Neural cell (in vitro differentiated cells): Measurements from ENCODE around the gene TRIO. TPM values are rescaled to one million over a fixed set of nuclear protein-coding genes. Genes with fewer than 3 reads are reported as not detected.
A peak's percentile ranks its signal among the peaks of the same experiment; 100 is the strongest.

ENCODE experiments used
- H2AFZ ChIP-seq: fragments of 200-600, 300-800 bp; sonication (generic), shearing (Covaris generic); 2 replicates; pipeline ENCODE4 v1.6.0; 2014; ENCODE audit warnings: low read depth, mild to moderate bottlenecking, antibody characterized with exemption, low read length, moderate library complexity
- H3F3A ChIP-seq: fragments of 200-600 bp; shearing (Covaris generic); 2 replicates; pipeline ENCODE4 v1.6.1; 2016; ENCODE audit warnings: mild to moderate bottlenecking, moderate library complexity, mixed read lengths, antibody characterized with exemption, low read length; ENCODE audit not compliant: insufficient read depth, poor library complexity, severe bottlenecking
- H3K27ac ChIP-seq: fragments of 200-600, 300-800 bp; sonication (generic), shearing (Covaris generic); 2 replicates; pipeline ENCODE4 v1.5.1; 2014; ENCODE audit warnings: mild to moderate bottlenecking, low read length, moderate library complexity
- H3K27me3 ChIP-seq: fragments of 300-800, 200-600 bp; sonication (generic), shearing (Covaris generic); 2 replicates; pipeline ENCODE4 v1.6.0; 2014; ENCODE audit warnings: mild to moderate bottlenecking, low read depth, low read length, moderate library complexity; ENCODE audit not compliant: insufficient read depth
- H3K36me3 ChIP-seq: fragments of 300-800, 200-600 bp; sonication (generic), shearing (Covaris generic); 2 replicates; pipeline ENCODE4 v1.5.1; 2014; ENCODE audit warnings: mild to moderate bottlenecking, antibody characterized with exemption, low read length, moderate library complexity; ENCODE audit not compliant: insufficient read depth
- H3K4me2 ChIP-seq: fragments of 300-800, 200-600 bp; sonication (generic), shearing (Covaris generic); 2 replicates; pipeline ENCODE4 v1.6.0; 2014; ENCODE audit warnings: mild to moderate bottlenecking, low read length
- H3K4me3 ChIP-seq: fragments of 300-800, 200-600 bp; sonication (generic), shearing (Covaris generic); 2 replicates; pipeline ENCODE4 v1.5.1; 2014; ENCODE audit warnings: mild to moderate bottlenecking, low read length, moderate library complexity
- H3K79me2 ChIP-seq: fragments of 200-600 bp; shearing (Covaris generic); replicated peaks from 2 replicates; pipeline ENCODE4 v1.6.0; 2014; ENCODE audit warnings: mild to moderate bottlenecking, low read length, moderate library complexity; ENCODE audit not compliant: insufficient read depth
- H3K9ac ChIP-seq: fragments of 300-800, 200-600 bp; sonication (generic), shearing (Covaris generic); 2 replicates; pipeline ENCODE4 v1.6.1; 2016; ENCODE audit warnings: mild to moderate bottlenecking, low read length, mixed read lengths
- H3K9me2 ChIP-seq: fragments of 200-600 bp; shearing (Covaris generic); 2 replicates; pipeline ENCODE4 v1.6.1; 2016; ENCODE audit warnings: mild to moderate bottlenecking, low read length, mixed read lengths; ENCODE audit not compliant: insufficient read depth
- H3K9me3 ChIP-seq: fragments of 200-600, 300-800 bp; sonication (generic), shearing (Covaris generic); 2 replicates; pipeline ENCODE4 v1.6.1; 2016; ENCODE audit warnings: mild to moderate bottlenecking, mixed run types, low read length, moderate library complexity, mixed read lengths
- H4K20me1 ChIP-seq: fragments of 200-600 bp; shearing (Covaris generic); 2 replicates; pipeline ENCODE4 v1.6.1; 2016; ENCODE audit warnings: mild to moderate bottlenecking, mixed run types; ENCODE audit not compliant: insufficient read depth
- EP300 ChIP-seq: fragments of 450-650 bp; conservative IDR thresholded peaks from 2 replicates; pipeline ENCODE4 v1.6.1; 2014; ENCODE audit warnings: antibody characterized with exemption, mild to moderate bottlenecking, moderate library complexity; ENCODE audit not compliant: poor library complexity, severe bottlenecking
- EZH2 ChIP-seq: fragments of 200-600, 300-800 bp; shearing (Covaris generic), sonication (generic); IDR thresholded peaks from 2 replicates; pipeline ENCODE4 v1.6.1; 2014; ENCODE audit warnings: antibody characterized with exemption, low read length, borderline replicate concordance, mild to moderate bottlenecking; ENCODE audit not compliant: insufficient read depth, poor library complexity, severe bottlenecking
- MXI1 ChIP-seq: fragments of 450-650 bp; conservative IDR thresholded peaks from 2 replicates; pipeline ENCODE4 v1.6.1; 2014; ENCODE audit warnings: antibody characterized with exemption, mild to moderate bottlenecking; ENCODE audit not compliant: poor library complexity, severe bottlenecking
- POLR2AphosphoS5 ChIP-seq: IDR thresholded peaks from 2 replicates; pipeline ENCODE4 v1.6.1; 2012
- RAD21 ChIP-seq: fragments of 450-650 bp; conservative IDR thresholded peaks from 2 replicates; pipeline ENCODE4 v1.6.1; 2014; ENCODE audit warnings: antibody characterized with exemption, mild to moderate bottlenecking, moderate library complexity
- SMC3 ChIP-seq: fragments of 450-650 bp; conservative IDR thresholded peaks from 2 replicates; pipeline ENCODE4 v1.6.1; 2014; ENCODE audit warnings: antibody characterized with exemption, mild to moderate bottlenecking, moderate library complexity; ENCODE audit not compliant: poor library complexity
- TAF1 ChIP-seq: IDR thresholded peaks from 2 replicates; pipeline ENCODE4 v1.6.1; 2012; ENCODE audit warnings: low read depth
- polyA plus RNA-seq: library from polyadenylated mRNA; depleted of rRNA; stranded (reverse); fragments of >200 nt; gene quantifications from 2 replicates; pipeline ENCODE4 v1.2.3, GENCODE V29; 2014
- TF ChIP-seq, protein P1 (sequence below): fragments of 450-650 bp; IDR thresholded peaks from 2 replicates; pipeline ENCODE4 v1.5.1; 2014; ENCODE audit warnings: antibody characterized with exemption, mild to moderate bottlenecking, moderate library complexity; ENCODE audit not compliant: poor library complexity, severe bottlenecking
- TF ChIP-seq, protein P2 (sequence below): IDR thresholded peaks from 2 replicates; pipeline ENCODE4 v1.6.1; 2012; ENCODE audit warnings: borderline replicate concordance

Gene TRIO
- polyA plus RNA-seq, 1 donor from 2014 or later = 168 TPM

DNA sequence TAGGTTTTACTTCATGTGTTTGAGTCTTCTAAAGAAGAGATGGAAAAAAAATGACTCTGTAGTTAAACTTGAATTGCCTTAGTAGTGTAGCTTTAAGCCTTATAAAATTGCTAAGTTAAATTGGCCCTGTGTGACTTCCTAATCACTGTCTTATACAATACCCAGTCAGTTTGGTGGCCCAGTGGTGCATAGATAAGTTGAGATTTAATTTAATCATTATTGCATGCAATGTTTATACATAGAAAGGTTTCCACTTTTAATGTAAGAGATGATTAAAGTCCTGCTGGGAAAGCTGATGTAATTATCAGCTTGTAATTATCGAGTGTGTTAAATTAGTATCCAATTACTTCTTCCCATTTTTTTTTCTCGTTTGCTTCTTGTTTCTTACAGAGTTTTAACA, 187.1 kb downstream of the TRIO start:
- Histone ChIP-seq H3K36me3 (no peaks in the 10 kb centered on the region), H2AFZ (no peak overlapping the region), H3K4me2 (no peak overlapping the region), H3K4me3 (no peak overlapping the region), H3K27me3 (no peaks in the 10 kb centered on the region), H3K9ac (no peak overlapping the region), H3K9me2 (no peaks in the 10 kb centered on the region), H3K9me3 (no peaks in the 10 kb centered on the region), H3K27ac (no peak overlapping the region), H3F3A (peaks cover 4% of the 10 kb centered on the region), H4K20me1 (no peaks in the 10 kb centered on the region), H3K79me2 (no peaks in the 10 kb centered on the region)
- TF ChIP-seq, protein P1, sequence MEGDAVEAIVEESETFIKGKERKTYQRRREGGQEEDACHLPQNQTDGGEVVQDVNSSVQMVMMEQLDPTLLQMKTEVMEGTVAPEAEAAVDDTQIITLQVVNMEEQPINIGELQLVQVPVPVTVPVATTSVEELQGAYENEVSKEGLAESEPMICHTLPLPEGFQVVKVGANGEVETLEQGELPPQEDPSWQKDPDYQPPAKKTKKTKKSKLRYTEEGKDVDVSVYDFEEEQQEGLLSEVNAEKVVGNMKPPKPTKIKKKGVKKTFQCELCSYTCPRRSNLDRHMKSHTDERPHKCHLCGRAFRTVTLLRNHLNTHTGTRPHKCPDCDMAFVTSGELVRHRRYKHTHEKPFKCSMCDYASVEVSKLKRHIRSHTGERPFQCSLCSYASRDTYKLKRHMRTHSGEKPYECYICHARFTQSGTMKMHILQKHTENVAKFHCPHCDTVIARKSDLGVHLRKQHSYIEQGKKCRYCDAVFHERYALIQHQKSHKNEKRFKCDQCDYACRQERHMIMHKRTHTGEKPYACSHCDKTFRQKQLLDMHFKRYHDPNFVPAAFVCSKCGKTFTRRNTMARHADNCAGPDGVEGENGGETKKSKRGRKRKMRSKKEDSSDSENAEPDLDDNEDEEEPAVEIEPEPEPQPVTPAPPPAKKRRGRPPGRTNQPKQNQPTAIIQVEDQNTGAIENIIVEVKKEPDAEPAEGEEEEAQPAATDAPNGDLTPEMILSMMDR = no peak
- TF ChIP-seq EP300 (no peak), SMC3 (no peak), POLR2AphosphoS5 (no peak), MXI1 (no peak)

DNA sequence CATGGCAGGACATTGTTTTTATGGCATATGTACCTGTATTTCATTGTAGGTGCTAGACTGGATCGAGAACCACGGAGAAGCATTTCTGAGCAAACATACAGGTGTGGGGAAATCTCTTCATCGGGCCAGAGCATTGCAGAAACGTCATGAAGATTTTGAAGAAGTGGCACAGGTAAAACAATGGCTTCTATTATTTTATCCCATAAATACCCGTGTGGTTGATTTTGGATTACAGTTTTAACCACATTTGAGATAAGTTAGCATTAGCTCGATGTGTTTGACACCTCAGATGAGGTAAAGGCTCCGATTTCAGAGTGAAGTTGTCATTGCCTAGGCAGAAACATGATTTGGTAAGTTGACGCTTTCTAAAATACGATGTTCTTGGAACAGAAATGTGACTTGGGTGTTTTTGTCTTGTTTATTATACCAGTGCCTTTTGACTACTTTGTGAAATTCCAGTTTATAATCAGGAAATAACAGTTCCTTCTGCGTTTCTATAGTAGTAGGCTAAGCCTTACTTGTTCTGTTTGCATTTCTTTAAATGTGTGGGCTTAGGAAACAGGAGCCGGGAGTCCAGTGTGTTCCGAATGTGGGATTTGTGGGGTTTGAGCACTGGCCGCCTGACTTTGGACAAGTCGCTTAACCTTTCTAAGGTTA, 187.7 kb downstream of the TRIO start:
- Histone ChIP-seq H3K9me2 (no peaks in the 10 kb centered on the region), H3K4me3 (no peak overlapping the region), H4K20me1 (no peaks in the 10 kb centered on the region), H3K79me2 (no peaks in the 10 kb centered on the region), H3K27ac (no peak overlapping the region), H3K9ac (no peak overlapping the region), H3K36me3 (no peaks in the 10 kb centered on the region), H3F3A (peaks cover 4% of the 10 kb centered on the region), H2AFZ (no peak overlapping the region), H3K9me3 (no peaks in the 10 kb centered on the region), H3K4me2 (peak overlapping the region; percentile 13), H3K27me3 (no peaks in the 10 kb centered on the region)
- TF ChIP-seq, protein P2, sequence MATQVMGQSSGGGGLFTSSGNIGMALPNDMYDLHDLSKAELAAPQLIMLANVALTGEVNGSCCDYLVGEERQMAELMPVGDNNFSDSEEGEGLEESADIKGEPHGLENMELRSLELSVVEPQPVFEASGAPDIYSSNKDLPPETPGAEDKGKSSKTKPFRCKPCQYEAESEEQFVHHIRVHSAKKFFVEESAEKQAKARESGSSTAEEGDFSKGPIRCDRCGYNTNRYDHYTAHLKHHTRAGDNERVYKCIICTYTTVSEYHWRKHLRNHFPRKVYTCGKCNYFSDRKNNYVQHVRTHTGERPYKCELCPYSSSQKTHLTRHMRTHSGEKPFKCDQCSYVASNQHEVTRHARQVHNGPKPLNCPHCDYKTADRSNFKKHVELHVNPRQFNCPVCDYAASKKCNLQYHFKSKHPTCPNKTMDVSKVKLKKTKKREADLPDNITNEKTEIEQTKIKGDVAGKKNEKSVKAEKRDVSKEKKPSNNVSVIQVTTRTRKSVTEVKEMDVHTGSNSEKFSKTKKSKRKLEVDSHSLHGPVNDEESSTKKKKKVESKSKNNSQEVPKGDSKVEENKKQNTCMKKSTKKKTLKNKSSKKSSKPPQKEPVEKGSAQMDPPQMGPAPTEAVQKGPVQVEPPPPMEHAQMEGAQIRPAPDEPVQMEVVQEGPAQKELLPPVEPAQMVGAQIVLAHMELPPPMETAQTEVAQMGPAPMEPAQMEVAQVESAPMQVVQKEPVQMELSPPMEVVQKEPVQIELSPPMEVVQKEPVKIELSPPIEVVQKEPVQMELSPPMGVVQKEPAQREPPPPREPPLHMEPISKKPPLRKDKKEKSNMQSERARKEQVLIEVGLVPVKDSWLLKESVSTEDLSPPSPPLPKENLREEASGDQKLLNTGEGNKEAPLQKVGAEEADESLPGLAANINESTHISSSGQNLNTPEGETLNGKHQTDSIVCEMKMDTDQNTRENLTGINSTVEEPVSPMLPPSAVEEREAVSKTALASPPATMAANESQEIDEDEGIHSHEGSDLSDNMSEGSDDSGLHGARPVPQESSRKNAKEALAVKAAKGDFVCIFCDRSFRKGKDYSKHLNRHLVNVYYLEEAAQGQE = no peak
- TF ChIP-seq EZH2 (no peak), EP300 (no peak), MXI1 (no peak)

DNA sequence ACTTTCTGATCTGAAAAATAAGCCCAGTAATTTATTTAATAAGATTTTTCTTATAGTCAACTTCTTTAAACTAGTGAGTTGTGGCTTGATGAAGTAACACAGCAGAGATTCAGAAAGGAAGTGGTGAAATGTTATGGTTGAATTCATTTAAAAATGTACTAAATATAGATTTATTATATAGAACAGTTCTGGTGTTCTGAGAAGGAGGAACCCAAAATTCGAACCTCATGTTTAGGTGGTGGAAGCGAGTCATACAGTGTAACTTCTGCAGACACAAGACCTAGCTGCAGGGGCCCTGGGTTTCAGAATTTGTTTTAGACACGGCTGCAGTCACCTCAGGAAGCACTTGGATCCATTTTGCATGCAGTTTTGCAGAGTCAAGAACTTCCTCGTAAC, 188.2 kb downstream of the TRIO start:
- no peaks in the 10 kb centered on the region for H3K9me3 ChIP-seq
- peak overlapping the region; percentile 17 for H3K4me3 ChIP-seq
- TF ChIP-seq EP300 = no peak
- no peak for TF ChIP-seq TAF1
- no peak for TF ChIP-seq RAD21
- TF ChIP-seq POLR2AphosphoS5 = no peak
- TF ChIP-seq EZH2 = no peak
- TF ChIP-seq, protein P2 = no peak
- TF ChIP-seq, protein P1 = no peak
- TF ChIP-seq SMC3 = no peak
- TF ChIP-seq MXI1 = no peak
- peaks cover 4% of the 10 kb centered on the region for H3F3A ChIP-seq
- no peak overlapping the region for H2AFZ ChIP-seq
- H3K36me3 ChIP-seq = peaks cover 2% of the 10 kb centered on the region
- H3K27me3 ChIP-seq = no peaks in the 10 kb centered on the region
- H3K27ac ChIP-seq = peak overlapping the region; percentile 51
- H3K4me2 ChIP-seq = peak overlapping the region; percentile 13
- no peaks in the 10 kb centered on the region for H3K79me2 ChIP-seq
- H3K9ac ChIP-seq = no peak overlapping the region
- no peaks in the 10 kb centered on the region for H4K20me1 ChIP-seq
- no peaks in the 10 kb centered on the region for H3K9me2 ChIP-seq
